ENCODE results near the gene MEGF11.

The MEGF11 gene

GRCh38 chr15:66290007-66290406, 36.5 kb upstream of the MEGF11 start:
- Histone ChIP-seq H3K27ac (ENCODE audit: low read length) (no peak overlapping the region), H3K9me3 (ENCODE audit: control insufficient read depth, low read depth, low read length) (no peaks in the 10 kb centered on the region), H3K4me3 (ENCODE audit: low read length) (no peak overlapping the region), H3K36me3 (ENCODE audit: control insufficient read depth, low read depth, low read length) (no peaks in the 10 kb centered on the region), H3K4me1 (ENCODE audit: control insufficient read depth, low read depth, low read length) (peaks cover 9% of the 10 kb centered on the region), H3K9ac (ENCODE audit: low read length) (no peak overlapping the region), H3K27me3 (ENCODE audit: control insufficient read depth, insufficient read depth, low read length) (no peaks in the 10 kb centered on the region)

- H3K27me3 ChIP-seq (ENCODE audit: control insufficient read depth, insufficient read depth, low read length): no peaks in the 10 kb centered on the region
- no peaks in the 10 kb centered on the region for H3K36me3 ChIP-seq (ENCODE audit: control insufficient read depth, low read depth, low read length)
- H3K4me1 ChIP-seq (ENCODE audit: control insufficient read depth, low read depth, low read length): no peaks in the 10 kb centered on the region
- no peak overlapping the region for H3K9ac ChIP-seq (ENCODE audit: low read length)
- no peak overlapping the region for H3K27ac ChIP-seq (ENCODE audit: low read length)
- no peaks in the 10 kb centered on the region for H3K9me3 ChIP-seq (ENCODE audit: control insufficient read depth, low read depth, low read length)
- no peak overlapping the region for H3K4me3 ChIP-seq (ENCODE audit: low read length)
These were observed 35.1 kb upstream of the MEGF11 start for GRCh38 chr15:66288551-66289185.

DNA sequence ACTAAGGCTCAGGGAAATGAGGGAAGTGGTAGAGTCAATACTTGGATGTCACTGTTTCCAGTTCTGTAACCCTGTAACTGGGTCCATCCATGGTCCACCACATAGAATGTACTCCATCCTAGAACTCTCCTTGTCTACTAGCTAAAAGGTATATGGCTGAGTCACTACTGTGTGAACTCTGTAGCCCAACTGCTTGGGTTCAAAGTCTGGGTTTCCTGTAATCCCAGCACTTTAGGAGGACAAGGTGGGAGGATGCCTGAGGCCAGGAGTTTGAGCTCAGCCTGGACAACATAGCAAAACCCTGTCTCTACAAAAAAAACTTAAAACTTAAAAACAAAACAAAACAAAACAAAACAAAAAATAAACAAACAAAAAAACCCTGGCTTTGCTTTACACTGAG, 34.5 kb upstream of the MEGF11 start:
- H3K9ac ChIP-seq (ENCODE audit: low read length): no peak overlapping the region
- H3K4me1 ChIP-seq (ENCODE audit: control insufficient read depth, low read depth, low read length): no peaks in the 10 kb centered on the region
- no peak overlapping the region for H3K4me3 ChIP-seq (ENCODE audit: low read length)
- H3K27me3 ChIP-seq (ENCODE audit: control insufficient read depth, insufficient read depth, low read length): no peaks in the 10 kb centered on the region
- H3K27ac ChIP-seq (ENCODE audit: low read length): no peak overlapping the region
- H3K9me3 ChIP-seq (ENCODE audit: control insufficient read depth, low read depth, low read length): no peaks in the 10 kb centered on the region
- H3K36me3 ChIP-seq (ENCODE audit: control insufficient read depth, low read depth, low read length): no peaks in the 10 kb centered on the region

DNA sequence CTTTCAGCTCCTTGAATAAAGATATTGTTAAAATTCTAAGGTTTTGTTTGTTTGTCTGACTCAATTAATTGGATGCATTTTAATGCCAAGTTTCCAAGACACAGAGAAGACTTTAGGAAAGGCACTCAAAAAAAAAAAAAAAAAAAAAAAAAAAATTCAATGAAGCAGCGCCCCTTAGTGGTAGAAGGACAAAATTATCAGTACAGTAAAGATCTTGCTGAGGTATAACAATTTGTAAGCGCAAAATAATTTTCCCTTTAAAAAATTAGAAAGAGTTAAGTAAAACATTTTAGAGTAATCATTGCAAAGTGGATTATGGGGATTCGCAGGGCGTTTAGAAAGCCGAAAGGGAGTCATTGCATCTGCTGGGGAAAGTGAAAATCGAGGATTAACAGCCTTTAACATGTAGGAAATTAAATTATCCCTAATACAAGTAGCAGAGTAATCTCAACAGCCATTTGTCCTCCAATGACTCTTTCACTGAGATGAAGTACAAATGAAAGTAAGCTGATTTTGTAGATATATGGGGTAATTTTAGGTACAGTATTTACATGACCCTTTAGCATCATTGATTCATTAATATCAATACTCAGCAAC, 34.0 kb upstream of the MEGF11 start:
- no peaks in the 10 kb centered on the region for H3K27me3 ChIP-seq (ENCODE audit: control insufficient read depth, insufficient read depth, low read length)
- H3K4me1 ChIP-seq (ENCODE audit: control insufficient read depth, low read depth, low read length): no peaks in the 10 kb centered on the region
- H3K9ac ChIP-seq (ENCODE audit: low read length): no peak overlapping the region
- no peaks in the 10 kb centered on the region for H3K9me3 ChIP-seq (ENCODE audit: control insufficient read depth, low read depth, low read length)
- H3K27ac ChIP-seq (ENCODE audit: low read length): no peak overlapping the region
- no peaks in the 10 kb centered on the region for H3K36me3 ChIP-seq (ENCODE audit: control insufficient read depth, low read depth, low read length)
- H3K4me3 ChIP-seq (ENCODE audit: low read length): no peak overlapping the region

- no peak overlapping the region for H3K4me3 ChIP-seq (ENCODE audit: low read length)
- no peak overlapping the region for H3K9ac ChIP-seq (ENCODE audit: low read length)
- no peak overlapping the region for H3K27ac ChIP-seq (ENCODE audit: low read length)
- H3K4me1 ChIP-seq (ENCODE audit: control insufficient read depth, low read depth, low read length): no peaks in the 10 kb centered on the region
- H3K27me3 ChIP-seq (ENCODE audit: control insufficient read depth, insufficient read depth, low read length): no peaks in the 10 kb centered on the region
- no peaks in the 10 kb centered on the region for H3K36me3 ChIP-seq (ENCODE audit: control insufficient read depth, low read depth, low read length)
- no peaks in the 10 kb centered on the region for H3K9me3 ChIP-seq (ENCODE audit: control insufficient read depth, low read depth, low read length)
These were observed 32.2 kb upstream of the MEGF11 start for GRCh38 chr15:66285533-66286280.

GRCh38 chr15:66284271-66284670, 30.7 kb upstream of the MEGF11 start:
- Histone ChIP-seq H3K4me1 (ENCODE audit: control insufficient read depth, low read depth, low read length) (no peaks in the 10 kb centered on the region), H3K9me3 (ENCODE audit: control insufficient read depth, low read depth, low read length) (no peaks in the 10 kb centered on the region), H3K36me3 (ENCODE audit: control insufficient read depth, low read depth, low read length) (no peaks in the 10 kb centered on the region), H3K4me3 (ENCODE audit: low read length) (no peak overlapping the region), H3K27ac (ENCODE audit: low read length) (no peak overlapping the region), H3K27me3 (ENCODE audit: control insufficient read depth, insufficient read depth, low read length) (no peaks in the 10 kb centered on the region), H3K9ac (ENCODE audit: low read length) (no peak overlapping the region)

- Histone ChIP-seq H3K4me1 (ENCODE audit: control insufficient read depth, low read depth, low read length) (peaks cover 8% of the 10 kb centered on the region), H3K27ac (ENCODE audit: low read length) (no peak overlapping the region), H3K9ac (ENCODE audit: low read length) (no peak overlapping the region), H3K9me3 (ENCODE audit: control insufficient read depth, low read depth, low read length) (no peaks in the 10 kb centered on the region), H3K4me3 (ENCODE audit: low read length) (no peak overlapping the region), H3K27me3 (ENCODE audit: control insufficient read depth, insufficient read depth, low read length) (no peaks in the 10 kb centered on the region), H3K36me3 (ENCODE audit: control insufficient read depth, low read depth, low read length) (no peaks in the 10 kb centered on the region)
These were observed 25.1 kb upstream of the MEGF11 start for GRCh38 chr15:66278671-66279070.

DNA sequence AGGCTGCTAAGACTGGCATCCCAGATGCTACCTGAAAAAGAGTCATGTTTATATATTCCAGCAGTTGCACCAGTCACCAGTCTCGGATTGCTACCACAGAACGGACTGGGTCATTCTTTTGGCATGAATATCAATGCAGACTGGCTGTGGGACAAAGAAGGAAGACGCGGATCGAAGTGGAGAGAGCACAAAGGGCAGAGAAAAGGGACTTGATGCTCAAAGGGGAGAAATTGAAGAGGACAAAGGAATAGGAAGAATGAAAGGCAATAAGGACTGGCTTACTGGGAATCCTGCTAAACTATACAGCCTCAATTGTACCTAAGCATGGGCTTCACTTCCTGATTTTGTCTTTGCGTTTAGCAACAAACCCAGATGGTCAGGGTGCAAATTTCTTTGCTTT, 24.5 kb upstream of the MEGF11 start:
- Histone ChIP-seq H3K27me3 (ENCODE audit: control insufficient read depth, insufficient read depth, low read length) (no peaks in the 10 kb centered on the region), H3K27ac (ENCODE audit: low read length) (no peak overlapping the region), H3K9me3 (ENCODE audit: control insufficient read depth, low read depth, low read length) (no peaks in the 10 kb centered on the region), H3K36me3 (ENCODE audit: control insufficient read depth, low read depth, low read length) (no peaks in the 10 kb centered on the region), H3K9ac (ENCODE audit: low read length) (no peak overlapping the region), H3K4me1 (ENCODE audit: control insufficient read depth, low read depth, low read length) (peaks cover 8% of the 10 kb centered on the region), H3K4me3 (ENCODE audit: low read length) (no peak overlapping the region)

GRCh38 chr15:66276546-66276945, 23.0 kb upstream of the MEGF11 start:
- peaks cover 8% of the 10 kb centered on the region for H3K4me1 ChIP-seq (ENCODE audit: control insufficient read depth, low read depth, low read length)
- no peak overlapping the region for H3K27ac ChIP-seq (ENCODE audit: low read length)
- no peaks in the 10 kb centered on the region for H3K27me3 ChIP-seq (ENCODE audit: control insufficient read depth, insufficient read depth, low read length)
- no peaks in the 10 kb centered on the region for H3K9me3 ChIP-seq (ENCODE audit: control insufficient read depth, low read depth, low read length)
- H3K4me3 ChIP-seq (ENCODE audit: low read length): no peak overlapping the region
- H3K36me3 ChIP-seq (ENCODE audit: control insufficient read depth, low read depth, low read length): no peaks in the 10 kb centered on the region
- H3K9ac ChIP-seq (ENCODE audit: low read length): no peak overlapping the region

DNA sequence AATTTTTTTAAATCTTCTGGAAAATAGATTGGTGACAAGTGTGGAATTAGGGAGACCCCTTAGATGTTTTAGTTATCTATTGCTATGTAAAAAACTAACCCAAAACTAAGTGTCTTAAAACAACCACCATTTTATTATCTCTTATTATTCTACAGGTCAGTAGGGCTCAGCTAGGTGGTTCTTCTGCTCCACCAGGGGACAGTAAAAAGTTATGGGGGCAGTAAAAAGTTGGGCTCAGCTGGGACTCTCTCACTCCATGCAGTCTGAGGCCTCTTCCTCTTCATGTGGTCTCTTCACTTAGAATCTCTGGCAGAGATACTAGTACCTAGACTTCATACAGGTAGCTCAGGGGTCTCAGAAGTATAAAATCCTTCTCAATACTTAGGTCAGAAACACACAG, 21.8 kb upstream of the MEGF11 start:
- H3K9me3 ChIP-seq (ENCODE audit: control insufficient read depth, low read depth, low read length): no peaks in the 10 kb centered on the region
- H3K27ac ChIP-seq (ENCODE audit: low read length): no peak overlapping the region
- H3K4me1 ChIP-seq (ENCODE audit: control insufficient read depth, low read depth, low read length): peaks cover 8% of the 10 kb centered on the region
- H3K36me3 ChIP-seq (ENCODE audit: control insufficient read depth, low read depth, low read length): no peaks in the 10 kb centered on the region
- no peak overlapping the region for H3K4me3 ChIP-seq (ENCODE audit: low read length)
- no peak overlapping the region for H3K9ac ChIP-seq (ENCODE audit: low read length)
- H3K27me3 ChIP-seq (ENCODE audit: control insufficient read depth, insufficient read depth, low read length): no peaks in the 10 kb centered on the region

DNA sequence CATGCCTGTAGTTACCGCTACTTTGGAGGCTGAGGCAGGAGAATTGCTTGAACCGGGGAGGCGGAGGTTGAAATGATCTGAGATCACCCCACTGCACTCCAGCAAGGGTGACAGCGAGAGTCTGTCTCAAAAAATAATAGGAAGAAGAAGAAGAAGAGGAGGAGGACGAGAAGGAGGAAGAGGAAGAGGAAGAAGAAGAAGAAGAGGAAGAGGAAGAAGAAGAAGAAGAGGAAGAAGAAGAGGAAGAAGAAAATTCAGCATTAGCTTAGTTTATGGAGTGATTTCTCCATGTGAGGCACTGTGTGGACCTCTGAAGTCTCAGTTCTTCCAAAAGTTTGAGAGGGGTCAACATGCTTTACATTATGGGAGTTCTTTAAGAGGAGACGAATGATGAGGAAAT, 17.4 kb upstream of the MEGF11 start:
- no peak overlapping the region for H3K4me3 ChIP-seq (ENCODE audit: low read length)

More for the DNA sequence above, 17.4 kb upstream of the MEGF11 start:
- H3K36me3 ChIP-seq (ENCODE audit: control insufficient read depth, low read depth, low read length): no peaks in the 10 kb centered on the region
- H3K27ac ChIP-seq (ENCODE audit: low read length): no peak overlapping the region
- no peaks in the 10 kb centered on the region for H3K27me3 ChIP-seq (ENCODE audit: control insufficient read depth, insufficient read depth, low read length)
- no peaks in the 10 kb centered on the region for H3K9me3 ChIP-seq (ENCODE audit: control insufficient read depth, low read depth, low read length)
- H3K9ac ChIP-seq (ENCODE audit: low read length): no peak overlapping the region
- peaks cover 8% of the 10 kb centered on the region for H3K4me1 ChIP-seq (ENCODE audit: control insufficient read depth, low read depth, low read length)

Data from iPS-18a (cell line).